HG02763 (cell line): ENCODE data around the gene PHLDB1.
"Not testable (repeated sequence)": the region's sequence is repeated elsewhere in the genome, so short reads cannot be mapped to it uniquely, and the experiment has no call there.

ENCODE experiments used
- ATAC-seq: cut with Tn5 transposase; IDR thresholded peaks from one replicate; pipeline ENCODE4 v1.9.1; 2021; ENCODE audit warnings: mild to moderate bottlenecking, moderate library complexity; ENCODE audit not compliant: unreplicated experiment

Gene PHLDB1

GRCh38 chr11:118657709-118658428, 50.5 kb downstream of the PHLDB1 start:
- ATAC-seq, result no peak

- no peak for ATAC-seq
These were observed 51.3 kb downstream of the PHLDB1 start for GRCh38 chr11:118658429-118659313.

- ATAC-seq, result no peak
These were observed 52.0 kb downstream of the PHLDB1 start for GRCh38 chr11:118659314-118659952.

- no peak for ATAC-seq
These were observed 52.7 kb downstream of the PHLDB1 start for GRCh38 chr11:118659953-118660680.

- no peak for ATAC-seq
These were observed 53.4 kb downstream of the PHLDB1 start for GRCh38 chr11:118660681-118661424.

GRCh38 chr11:118661425-118662301, 54.2 kb downstream of the PHLDB1 start:
- no peak for ATAC-seq

- no peak for ATAC-seq
These were observed 55.2 kb downstream of the PHLDB1 start for GRCh38 chr11:118662401-118663271.

GRCh38 chr11:118663381-118663780, 56.0 kb downstream of the PHLDB1 start:
- ATAC-seq, result no peak

GRCh38 chr11:118663902-118664301, 56.5 kb downstream of the PHLDB1 start:
- ATAC-seq, result no peak

GRCh38 chr11:118666371-118666770, 59.0 kb downstream of the PHLDB1 start:
- ATAC-seq, result no peak

GRCh38 chr11:118670063-118670462, 62.6 kb downstream of the PHLDB1 start:
- no peak for ATAC-seq

- no peak for ATAC-seq
These were observed 63.8 kb downstream of the PHLDB1 start for GRCh38 chr11:118671254-118671653.

- no peak for ATAC-seq
These were observed 65.4 kb downstream of the PHLDB1 start for GRCh38 chr11:118672846-118673245.

- ATAC-seq, result no peak
These were observed 66.1 kb downstream of the PHLDB1 start for GRCh38 chr11:118673361-118674081.

- no peak for ATAC-seq
These were observed 66.6 kb downstream of the PHLDB1 start for GRCh38 chr11:118674082-118674435.

- no peak for ATAC-seq
These were observed 70.6 kb downstream of the PHLDB1 start for GRCh38 chr11:118677977-118678376.

GRCh38 chr11:118678908-118679307, 71.5 kb downstream of the PHLDB1 start:
- not testable (repeated sequence) for ATAC-seq

GRCh38 chr11:118679483-118679882, 72.1 kb downstream of the PHLDB1 start, which contains the start of gene TREH:
TSS of gene TREH (minus strand) at chr11:118679650. CDS start at chr11:118679627, 23 bp downstream.
- ATAC-seq, result no peak
